PC-9 (cell line): Measurements from ENCODE around the gene TNFRSF12A. TPM values are rescaled to one million over a fixed set of nuclear protein-coding genes. Genes with fewer than 3 reads are reported as not detected.

Experiments used
- Bru-seq: library from RNA; stranded (reverse); fragments of 400-500 nt; gene quantifications from one replicate; lab custom pipeline; 2021; lab: Mats Ljungman, UMichigan
- BruChase-seq, 2 experiments: library from RNA; stranded (reverse); fragments of 400-500 nt; gene quantifications; one replicate each; lab custom pipeline; 2021; lab: Mats Ljungman, UMichigan
- BruUV-seq: library from RNA; stranded (reverse); fragments of 400-500 nt; replicated peaks from 2 replicates; lab custom pipeline; 2021; lab: Mats Ljungman, UMichigan
- CTCF ChIA-PET: fragments of 300-600 bp; sonication (Branson Sonifier 250); formaldehyde crosslinking; loops from one replicate; lab custom pipeline; 2022; ENCODE audit warnings: antibody characterized with exemption; lab: Charles Lee
- POLR2A ChIA-PET: fragments of 300-600 bp; sonication (Branson Sonifier 250); formaldehyde crosslinking; loops from one replicate; lab custom pipeline; 2022; ENCODE audit warnings: antibody characterized with exemption; ENCODE audit not compliant: unreplicated experiment; lab: Charles Lee
- DNase-seq, 2 experiments: peaks; one replicate each; pipeline versions ENCODE4 v3.0.0 to v3.0.0-alpha.2; 2015 to 2022; ENCODE audit warnings: mixed read lengths in 1 of 2
- H2AFZ ChIP-seq: fragments of 200-600 bp; sonication (generic); 2 replicates; pipeline ENCODE4 v1.8.1; 2017; ENCODE audit warnings: antibody characterized with exemption
- H3F3A ChIP-seq: fragments of 200-600 bp; sonication (generic); 2 replicates; pipeline ENCODE4 v1.8.1; 2017; ENCODE audit warnings: antibody characterized with exemption, mild to moderate bottlenecking, low read depth; ENCODE audit not compliant: insufficient read depth
- H3K27ac ChIP-seq: fragments of 200-600 bp; sonication (generic); 2 replicates; pipeline ENCODE4 v1.6.1; 2016; ENCODE audit warnings: mixed run types
- H3K27me3 ChIP-seq: fragments of 200-600 bp; sonication (generic); 2 replicates; pipeline ENCODE4 v1.6.1; 2016; ENCODE audit warnings: low read depth, mixed run types; ENCODE audit not compliant: insufficient read depth
- H3K36me3 ChIP-seq: fragments of 200-600 bp; sonication (generic); 2 replicates; pipeline ENCODE4 v1.6.1; 2016; ENCODE audit warnings: low read depth, mixed run types
- H3K4me1 ChIP-seq: fragments of 200-600 bp; sonication (generic); replicated peaks from 2 replicates; pipeline ENCODE4 v1.6.1; 2016; ENCODE audit warnings: mixed run types; ENCODE audit not compliant: insufficient read depth
- H3K4me2 ChIP-seq: fragments of 200-600 bp; sonication (generic); 2 replicates; pipeline ENCODE4 v1.6.1; 2017; ENCODE audit warnings: mixed run types
- H3K4me3 ChIP-seq: fragments of 200-600 bp; sonication (generic); 2 replicates; pipeline ENCODE4 v1.6.1; 2016; ENCODE audit warnings: mixed run types
- H3K79me2 ChIP-seq: fragments of 200-600 bp; sonication (generic); 2 replicates; pipeline ENCODE4 v1.6.1; 2017; ENCODE audit warnings: low read depth, mixed run types
- H3K9me2 ChIP-seq: fragments of 200-600 bp; sonication (generic); 2 replicates; pipeline ENCODE4 v1.8.1; 2017; ENCODE audit warnings: mild to moderate bottlenecking; ENCODE audit not compliant: insufficient read depth
- H3K9me3 ChIP-seq: fragments of 200-600 bp; sonication (generic); 2 replicates; pipeline ENCODE4 v1.8.1; 2016; ENCODE audit warnings: low read depth; ENCODE audit not compliant: insufficient read depth
- H4K20me1 ChIP-seq: fragments of 200-600 bp; sonication (generic); 2 replicates; pipeline ENCODE4 v1.8.1; 2017; ENCODE audit not compliant: insufficient read depth
- CTCF ChIP-seq: fragments of 200-600 bp; sonication (generic); conservative IDR thresholded peaks from 2 replicates; pipeline ENCODE4 v1.6.1; 2017; ENCODE audit warnings: mixed run types, antibody characterized with exemption, mild to moderate bottlenecking, moderate library complexity
- EZH2 ChIP-seq: fragments of 200-600 bp; sonication (generic); IDR thresholded peaks from 2 replicates; pipeline ENCODE4 v1.8.0; 2017; ENCODE audit warnings: antibody characterized with exemption, low read depth
- intact Hi-C: fragments of 100-400 bp; cut with micrococcal nuclease; formaldehyde crosslinking; loops from one replicate; pipeline ENCODE4 v1.10.0; 2022; ENCODE audit not compliant: unreplicated experiment
- long read RNA-seq: library from polyadenylated mRNA; stranded (forward); transcript quantifications from one replicate; pipeline ENCODE4 v2.0.0, GENCODE V29; 2022
- total RNA-seq: library from RNA; stranded (reverse); gene quantifications from 2 replicates; pipeline ENCODE4 v1.2.3, GENCODE V29; 2021

TNFRSF12A gene, protein sequence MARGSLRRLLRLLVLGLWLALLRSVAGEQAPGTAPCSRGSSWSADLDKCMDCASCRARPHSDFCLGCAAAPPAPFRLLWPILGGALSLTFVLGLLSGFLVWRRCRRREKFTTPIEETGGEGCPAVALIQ
- 226 and 242 TPM in 2 replicates for total RNA-seq
- percentile 96 among the genes with signal in this experiment for Bru-seq, nascent RNA
- BruChase-seq, experiment 1, labeled RNA remaining after a 2-hour chase = percentile 99 among the genes with signal in this experiment
- BruChase-seq, experiment 2, labeled RNA remaining after a 6-hour chase = percentile 99 among the genes with signal in this experiment
- long read RNA-seq, transcript TNFRSF12A-203 (3 exons, 1,678 nt) = minor isoform, 16 of 617 reads
- long read RNA-seq, transcript TNFRSF12A-202 (3 exons, 881 nt) = minor isoform, 7 of 617 reads
- long read RNA-seq, transcript TNFRSF12A-201 (4 exons, 1,033 nt) = major isoform, 539 of 617 reads
- long read RNA-seq, partial matches to known transcripts = 16 of 617 reads
- long read RNA-seq, other reads (novel, unspliced or antisense) = 39 of 617 reads

DNA sequence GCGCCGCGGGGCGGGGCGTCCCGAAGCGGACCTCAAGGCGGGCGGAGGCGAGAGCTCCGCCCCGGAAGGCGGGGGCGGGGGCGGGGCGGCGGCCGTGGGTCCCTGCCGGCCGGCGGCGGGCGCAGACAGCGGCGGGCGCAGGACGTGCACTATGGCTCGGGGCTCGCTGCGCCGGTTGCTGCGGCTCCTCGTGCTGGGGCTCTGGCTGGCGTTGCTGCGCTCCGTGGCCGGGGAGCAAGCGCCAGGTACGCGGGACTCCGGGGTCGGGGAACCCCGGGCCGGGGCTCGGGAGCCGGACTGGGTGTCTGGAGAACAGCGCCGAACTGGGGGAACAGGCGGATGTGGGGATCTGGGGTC, at the start of gene TNFRSF12A:
TSS of gene TNFRSF12A (plus strand) at position 122 of the 357 bp plus-strand sequence. CDS start at position 152, 30 bp downstream.
- H3K79me2 ChIP-seq = peaks cover 27% of the 10 kb centered on the region
- peaks cover 9% of the 10 kb centered on the region for H3K4me1 ChIP-seq
- H3K27me3 ChIP-seq = no peaks in the 10 kb centered on the region
- H3K27ac ChIP-seq = peak within 1 kb of the TSS; percentile 97
- intact Hi-C loops = loop anchor here (1.0 kb wide), 2 partner anchors 10 to 29 kb away; no protein-coding TSS in a partner anchor
- peaks cover 40% of the 10 kb centered on the region for H3F3A ChIP-seq
- DNase-seq = peak; percentile 51 to 82
- no peak for TF ChIP-seq CTCF
- H3K36me3 ChIP-seq = peaks cover 11% of the 10 kb centered on the region
- H4K20me1 ChIP-seq = peaks cover 10% of the 10 kb centered on the region
- CTCF ChIA-PET = interaction anchor here (0.6 to 1.3 kb wide), 5 partner anchors 12 to 930 kb away, joined by 3 to 6 read pairs (median 3); no protein-coding TSS in a partner anchor
- peak within 1 kb of the TSS; percentile 76 for H3K4me3 ChIP-seq
- H2AFZ ChIP-seq = peak within 1 kb of the TSS; percentile 70
- H3K9me2 ChIP-seq = no peaks in the 10 kb centered on the region
- POLR2A ChIA-PET = interaction anchor here (0.6 to 5.1 kb wide), 11 partner anchors 8 to 1331 kb away, joined by 3 to 87 read pairs (median 8); partner anchors contain the start of genes CLDN9, PAM16 and ZSCAN32
- no TSS peak for BruUV-seq
- H3K4me2 ChIP-seq = peak within 1 kb of the TSS; percentile 100
- H3K9me3 ChIP-seq = no peaks in the 10 kb centered on the region

GRCh38 chr16:2970563-2970962, 49.6 kb upstream of the TNFRSF12A start:
- Histone ChIP-seq H3K4me1 (no peaks in the 10 kb centered on the region; the same call in 1 of the 2 replicates), H3K9me3 (no peaks in the 10 kb centered on the region), H4K20me1 (no peaks in the 10 kb centered on the region; the same call in 1 of the 2 replicates), H3K4me2 (peak overlapping the region; percentile 96), H2AFZ (no peak overlapping the region), H3K36me3 (no peaks in the 10 kb centered on the region), H3K79me2 (peaks cover 6% of the 10 kb centered on the region; the same call in 1 of the 2 replicates), H3K27me3 (no peaks in the 10 kb centered on the region), H3F3A (peaks cover 23% of the 10 kb centered on the region; the same call in 1 of the 2 replicates), H3K27ac (no peak overlapping the region), H3K9me2 (no peaks in the 10 kb centered on the region), H3K4me3 (peak overlapping the region; percentile 77)
- TF ChIP-seq CTCF = no peak
- no peak for TF ChIP-seq EZH2
- intact Hi-C loops = loop anchor here (1.0 kb wide), 1 partner anchor 53 kb away; the partner anchor contains the start of gene HCFC1R1
- DNase-seq = no peak
- POLR2A ChIA-PET = interaction anchor here (0.6 kb wide), 2 partner anchors 50 to 154 kb away, joined by 3 to 4 read pairs; no protein-coding TSS in a partner anchor
- CTCF ChIA-PET = interaction anchor here (0.6 to 0.8 kb wide), 2 partner anchors 21 to 32 kb away, joined by 3 read pairs; no protein-coding TSS in a partner anchor
- no TSS peak for BruUV-seq
